Muscle of back (tissue), 11 donors: Measurements from ENCODE around the gene FAM180A. TPM values are rescaled to one million over a fixed set of nuclear protein-coding genes. Genes with fewer than 3 reads are reported as not detected.
"Not testable (repeated sequence)": the region's sequence is repeated elsewhere in the genome, so short reads cannot be mapped to it uniquely, and the experiment has no call there.

Experiments
- DNase-seq, 3 donors: peaks; one replicate each; pipeline versions ENCODE4 v3.0.0 to v3.0.0-alpha.2; 2013
- polyA plus RNA-seq, 10 donors: library from polyadenylated mRNA; unstranded; fragments of 120-200 nt; gene quantifications; one replicate each; pipeline ENCODE4 v1.2.1, GENCODE V29; 2013; ENCODE audit not compliant: insufficient read length in 10 of 10

The FAM180A gene
- polyA plus RNA-seq, 10 donors: 0.13 to 1.1 (median 0.56) TPM; not detected in 3

DNA sequence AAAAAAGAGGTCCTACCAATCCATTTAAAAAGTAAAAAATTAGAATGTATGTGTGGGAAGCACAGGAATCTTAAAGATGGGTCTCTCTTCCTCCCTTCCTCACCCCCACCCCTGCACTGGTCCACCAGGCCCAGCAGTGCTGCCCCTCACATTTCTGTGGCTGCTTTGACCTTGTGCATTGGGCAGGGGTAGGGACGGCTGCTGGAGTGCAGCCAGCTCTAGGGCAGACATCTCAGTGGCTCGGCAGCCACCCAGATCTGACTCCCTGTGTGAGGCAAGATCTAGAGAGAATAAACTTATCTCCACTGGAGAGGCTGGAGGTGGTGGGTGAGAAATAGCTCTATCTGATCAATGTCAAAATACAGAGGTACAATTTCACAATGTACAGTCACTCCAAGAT lies 6.7 kb downstream of the FAM180A start:
- no peak for DNase-seq

DNA sequence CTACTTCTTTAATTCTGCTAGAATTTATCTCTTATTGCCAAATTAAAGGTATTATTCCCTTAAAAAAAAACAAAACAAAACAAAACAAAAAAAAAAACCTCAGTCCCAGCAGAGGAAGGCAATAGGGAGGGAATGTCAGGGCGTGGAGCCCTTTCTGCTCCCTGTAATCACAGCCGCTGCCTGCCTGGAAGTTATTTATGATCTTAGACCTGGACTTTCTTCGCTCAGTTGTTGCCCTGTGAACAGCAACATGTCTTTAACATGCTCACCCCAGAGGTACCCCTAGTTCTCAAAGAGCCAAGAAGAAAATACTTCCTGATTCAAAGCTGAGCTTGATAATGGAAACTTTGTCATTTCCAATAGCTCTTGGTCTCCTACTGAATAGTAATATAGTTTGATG lies 7.7 kb downstream of the FAM180A start:
- no peak for DNase-seq

DNA sequence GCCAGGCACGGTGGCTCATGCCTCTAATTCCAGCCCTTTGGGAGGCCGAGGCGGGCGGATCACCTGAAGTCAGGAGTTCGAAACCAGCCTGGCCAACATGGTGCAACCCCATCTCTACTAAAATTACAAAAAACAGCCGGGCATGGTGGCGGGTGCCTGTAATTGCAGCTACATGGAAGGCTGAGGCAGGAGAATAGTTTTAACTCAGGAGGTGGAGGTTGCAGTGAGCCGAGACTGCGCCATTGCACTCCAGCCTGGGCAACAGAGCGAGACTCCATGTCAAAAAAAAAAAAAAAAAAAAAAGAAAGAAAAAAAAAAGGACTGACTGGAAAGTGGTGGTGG lies 11.3 kb downstream of the FAM180A start:
- not testable (repeated sequence) for DNase-seq

DNA sequence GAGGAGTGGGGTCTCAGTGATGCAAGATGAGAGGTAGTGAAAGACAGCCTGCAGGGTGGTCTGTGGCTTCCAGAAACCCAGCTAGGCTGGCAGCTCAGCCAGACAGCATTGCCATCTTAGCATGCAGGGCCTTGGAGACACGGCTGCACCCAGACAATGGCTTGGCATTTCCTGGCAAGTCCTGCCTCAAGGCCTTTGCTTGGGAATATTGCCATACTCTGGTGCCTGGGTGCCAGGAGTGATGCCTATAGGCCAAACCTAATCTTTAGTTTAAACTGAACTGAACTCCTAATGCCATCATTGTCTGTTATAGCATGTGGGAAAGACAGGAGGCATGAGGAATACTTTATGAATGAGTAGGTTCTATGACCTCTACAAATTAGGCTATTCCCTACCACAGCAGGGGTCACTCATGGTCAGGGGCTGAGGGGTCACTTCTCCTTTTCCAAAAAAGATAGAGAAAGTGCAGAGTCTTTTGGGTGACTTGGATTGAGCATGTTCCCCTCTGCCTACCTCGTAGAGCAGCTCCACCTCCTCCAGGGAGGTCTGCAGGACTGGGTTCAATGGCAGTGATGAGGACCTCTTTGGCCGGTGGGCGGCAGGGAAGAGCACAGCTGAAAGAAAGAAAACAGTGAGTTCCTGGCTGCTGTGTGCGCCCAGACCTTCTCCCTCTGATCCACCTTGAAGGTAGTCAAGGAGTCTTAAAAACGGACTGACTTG lies 11.9 kb downstream of the FAM180A start:
- DNase-seq: no peak

DNA sequence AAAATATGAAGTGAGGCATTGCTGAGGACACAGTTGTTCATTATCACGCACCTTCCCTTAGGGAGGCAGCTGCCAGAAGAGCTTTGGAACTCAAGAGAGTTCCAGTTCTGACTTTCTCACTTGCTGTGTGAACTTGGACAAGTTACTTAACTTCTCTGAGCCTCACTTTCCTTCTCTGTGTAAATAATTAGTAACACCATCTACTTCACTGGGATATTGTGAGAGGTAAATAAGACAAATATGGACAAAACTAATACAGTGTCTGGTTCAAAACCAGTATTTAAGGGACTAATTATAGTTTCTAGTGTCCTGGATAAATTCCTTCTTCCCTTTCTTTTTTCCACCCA lies 14.3 kb downstream of the FAM180A start:
- no peak for DNase-seq

DNA sequence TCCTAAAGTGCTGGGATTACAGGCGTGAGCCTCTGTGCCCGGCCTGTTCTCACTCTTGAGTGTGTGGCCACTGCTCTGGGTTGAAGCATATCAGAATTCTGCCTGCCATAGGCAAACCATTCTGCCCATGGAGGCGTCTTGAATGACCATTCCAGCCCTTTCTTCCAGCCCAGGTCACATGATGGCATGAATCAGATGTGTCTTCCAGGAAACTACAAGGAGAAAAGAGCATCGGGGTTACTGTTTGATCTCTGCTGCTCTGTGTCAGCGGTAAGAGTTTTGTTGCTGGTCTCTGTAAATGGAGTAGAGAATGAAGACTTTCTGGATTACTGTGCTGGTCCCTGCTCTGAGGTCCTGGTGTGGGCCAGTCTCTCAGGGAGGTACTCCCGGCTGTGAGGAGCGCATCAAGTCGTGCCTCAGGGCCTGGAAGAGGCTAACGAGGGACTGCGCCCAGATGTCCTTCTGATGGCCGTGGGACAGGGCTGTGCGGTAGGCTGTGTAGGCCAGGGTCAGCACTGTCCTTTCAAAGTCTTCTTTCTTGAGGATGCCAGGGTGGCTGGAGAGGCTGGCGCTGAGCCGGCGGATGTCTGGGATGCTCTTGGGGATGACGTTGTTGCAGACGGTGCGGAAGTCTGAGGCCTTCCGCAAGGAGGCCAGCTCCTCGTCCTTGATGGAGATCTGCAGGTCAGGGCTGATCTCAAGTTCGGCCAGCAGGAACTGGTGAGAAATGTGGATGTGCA lies 14.8 kb downstream of the FAM180A start:
- no peak for DNase-seq

DNA sequence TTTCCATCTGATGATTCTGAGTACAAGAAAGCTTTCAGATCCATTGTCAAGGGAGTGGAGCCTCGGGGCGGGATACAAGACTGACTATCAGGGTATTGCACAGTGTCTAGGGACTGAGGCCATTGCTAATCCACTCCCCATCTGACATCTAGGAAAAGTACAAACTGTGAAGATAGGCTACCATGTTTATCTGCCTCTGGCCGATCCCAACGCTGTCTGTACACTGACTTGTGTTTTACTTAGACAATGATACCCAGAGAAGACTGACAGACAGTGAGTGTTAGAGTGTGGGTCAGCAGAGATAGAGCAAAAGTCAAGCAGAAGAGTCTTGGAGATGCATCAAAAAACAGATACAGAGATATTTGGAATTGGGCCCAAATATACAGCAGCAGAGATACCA lies 17.5 kb downstream of the FAM180A start:
- no peak for DNase-seq

DNA sequence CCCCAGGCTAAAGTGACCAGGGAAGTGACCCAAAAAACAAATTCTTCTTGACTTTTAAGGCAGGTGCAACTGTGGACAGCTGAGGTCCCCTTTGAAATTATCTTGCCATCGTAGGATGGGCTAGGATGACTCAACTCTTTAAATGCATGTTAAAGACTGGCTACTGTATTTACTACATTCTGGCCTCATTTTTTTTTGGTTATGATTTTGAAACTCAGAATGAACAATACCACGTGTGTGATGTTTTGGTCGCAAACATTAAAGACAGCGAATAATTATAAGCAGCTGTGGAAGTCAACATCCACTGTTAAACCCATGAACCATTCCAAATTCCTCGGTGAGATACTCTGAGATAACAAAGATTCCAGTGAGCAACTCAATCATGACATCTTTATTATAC lies 19.4 kb downstream of the FAM180A start:
- DNase-seq: no peak

DNA sequence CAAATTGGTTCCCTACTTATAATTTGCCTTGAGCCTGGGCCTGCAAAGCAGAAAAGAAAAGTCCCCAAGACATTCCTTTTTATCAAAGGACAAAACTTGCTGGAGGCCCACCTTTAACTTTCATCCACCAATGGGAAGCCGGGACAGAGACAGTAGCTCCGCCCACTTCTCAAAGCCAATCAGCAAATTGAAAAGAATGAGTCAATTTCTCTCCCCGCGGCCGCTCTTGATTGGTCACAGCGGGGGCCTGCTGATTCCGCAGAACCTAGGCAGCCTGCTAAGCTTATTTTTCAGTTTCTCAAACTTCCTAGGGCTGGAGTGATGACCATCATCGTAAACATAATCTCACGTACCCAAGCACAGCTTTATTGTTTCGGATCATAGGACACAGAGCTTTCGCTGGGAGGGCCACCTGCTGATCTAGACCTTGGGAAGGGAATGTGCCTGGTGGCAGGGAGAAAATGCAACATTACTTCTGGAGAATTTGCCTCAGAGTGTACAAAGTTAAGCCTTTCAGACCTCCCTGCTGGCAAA lies 20.4 kb downstream of the FAM180A start, which contains the start of gene SLC13A4:
TSS of gene SLC13A4 (minus strand) at position 51 of the 534 bp plus-strand sequence. CDS start 690 bp downstream, outside the sequence.
- no peak for DNase-seq

DNA sequence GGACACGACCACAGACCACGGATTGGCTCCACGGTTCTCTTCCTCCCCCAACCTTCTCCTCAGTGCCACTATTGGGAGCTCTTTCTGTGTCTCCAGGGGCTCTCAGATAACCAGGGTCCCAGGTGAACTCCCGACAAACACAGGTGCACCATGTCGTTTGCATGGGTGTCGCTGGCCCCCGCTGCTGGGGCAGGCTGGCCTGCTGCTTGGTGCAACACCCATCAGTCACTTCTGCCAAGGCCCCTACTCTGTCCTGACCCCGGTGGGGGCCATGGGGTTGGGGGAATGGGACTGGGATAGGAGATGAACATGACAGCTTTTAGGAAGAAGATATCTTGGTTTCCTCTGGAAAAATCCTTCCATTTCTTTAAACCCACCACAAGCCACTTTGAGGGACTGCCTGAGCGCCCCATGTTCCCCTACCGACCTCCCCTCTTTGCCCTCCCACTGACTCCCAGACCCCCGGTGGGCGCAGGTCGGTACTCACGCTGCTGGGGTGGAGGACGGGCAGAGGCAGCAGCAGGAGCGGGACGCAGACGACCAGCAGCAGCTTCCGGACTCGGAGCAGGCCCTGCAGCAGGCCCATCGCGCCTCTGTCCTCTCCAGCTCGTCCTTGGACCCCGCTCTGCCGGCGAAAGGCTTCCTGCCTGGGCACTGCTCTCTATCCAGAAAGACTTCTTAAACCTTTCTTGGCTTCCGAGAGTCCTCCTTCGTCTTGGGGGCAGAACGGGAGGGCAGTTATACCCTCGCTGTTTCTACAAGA lies 21.5 kb downstream of the FAM180A start:
- DNase-seq: no peak

DNA sequence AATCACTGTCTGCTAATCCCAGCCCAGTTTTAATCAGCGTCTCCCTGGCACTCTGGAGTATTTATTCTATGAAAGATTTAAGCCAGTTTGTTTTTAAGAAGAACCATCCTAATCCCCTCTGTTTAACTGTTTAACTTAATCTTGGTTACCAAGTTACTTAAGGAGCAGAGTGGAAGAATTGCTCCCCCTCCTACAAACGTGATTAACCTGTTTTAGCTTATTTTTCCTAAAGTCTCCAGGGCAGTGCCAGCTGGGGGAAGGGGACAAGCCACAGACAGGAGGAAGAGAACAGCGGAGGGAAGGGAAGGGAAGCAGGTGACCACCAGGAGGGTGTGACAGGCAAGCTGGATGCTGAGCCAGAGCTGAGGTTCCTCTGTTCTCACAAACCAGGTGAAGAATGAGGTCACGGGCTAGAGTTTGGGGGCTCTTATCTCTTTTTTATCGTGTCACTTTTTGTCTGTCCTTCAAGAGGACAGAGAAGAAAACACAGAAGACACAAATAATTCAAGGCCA lies 22.3 kb downstream of the FAM180A start:
- no peak for DNase-seq

DNA sequence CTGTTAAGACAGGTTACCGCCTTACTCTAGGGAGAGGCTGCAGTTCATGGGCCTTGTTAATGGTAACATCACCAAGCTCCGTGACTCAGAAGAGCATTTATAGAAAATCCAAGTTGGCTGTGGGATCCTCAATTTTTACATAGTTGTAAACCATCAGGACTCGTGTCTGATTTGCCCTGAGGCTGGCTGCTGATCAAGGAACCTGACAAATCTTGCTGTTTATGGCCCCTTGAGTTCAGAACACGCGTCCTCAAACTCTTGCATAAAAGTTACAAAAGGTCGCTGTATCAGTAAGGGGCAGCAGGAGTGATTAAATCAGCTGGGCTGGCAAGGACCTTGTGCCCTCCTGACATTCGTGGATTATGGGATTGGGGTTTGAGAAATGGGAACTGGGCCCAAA lies 25.2 kb downstream of the FAM180A start:
- DNase-seq: no peak

DNA sequence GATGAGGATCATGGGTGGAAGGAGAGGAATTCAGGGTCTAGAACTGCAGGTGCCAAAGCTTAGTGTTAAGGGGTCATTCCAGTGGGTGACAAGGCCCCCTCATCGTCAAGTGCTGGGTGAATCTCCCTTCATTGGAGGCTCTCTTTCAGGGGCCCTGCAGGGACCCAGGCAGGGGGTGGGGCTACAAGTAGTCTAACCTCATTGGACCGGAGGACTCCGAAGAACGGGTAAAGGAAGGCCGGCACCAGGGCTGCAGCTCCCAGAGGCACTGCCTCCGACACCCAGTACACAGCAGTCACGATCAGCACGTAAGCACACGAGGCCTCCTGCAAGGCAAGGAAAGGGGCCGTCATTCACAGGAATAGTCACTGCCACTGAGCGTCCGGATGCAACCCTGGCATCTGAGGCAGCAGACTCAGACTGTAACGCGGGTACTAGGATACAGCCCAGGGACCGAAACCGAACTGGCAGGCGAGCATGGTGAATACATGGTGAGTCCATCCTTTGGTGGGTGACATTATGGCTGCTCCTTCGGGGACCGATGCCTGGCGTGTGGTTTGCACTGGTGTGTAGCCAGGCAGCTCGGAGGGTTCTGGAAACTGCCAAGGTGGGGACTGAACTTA lies 27.3 kb downstream of the FAM180A start:
- DNase-seq: no peak

DNA sequence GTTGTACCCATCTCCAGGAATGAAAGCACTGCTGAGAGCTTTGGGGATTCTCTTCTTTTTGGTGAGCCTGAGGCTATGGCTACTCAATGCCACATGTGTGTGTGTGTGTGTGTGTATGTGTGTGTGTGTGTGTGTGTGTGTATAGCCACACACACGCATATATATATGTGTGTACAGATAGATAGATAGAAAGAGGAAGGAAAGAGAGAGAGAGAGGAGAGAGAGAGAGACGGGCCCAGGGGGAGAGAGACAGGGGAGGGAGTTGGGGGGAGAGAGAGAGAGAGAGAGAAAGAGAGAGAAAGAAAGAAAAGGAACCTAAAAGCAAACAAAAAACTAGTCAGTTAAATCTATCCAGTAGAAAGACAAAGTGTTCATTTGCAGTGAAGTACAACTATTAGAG lies 28.9 kb downstream of the FAM180A start:
- no peak for DNase-seq

DNA sequence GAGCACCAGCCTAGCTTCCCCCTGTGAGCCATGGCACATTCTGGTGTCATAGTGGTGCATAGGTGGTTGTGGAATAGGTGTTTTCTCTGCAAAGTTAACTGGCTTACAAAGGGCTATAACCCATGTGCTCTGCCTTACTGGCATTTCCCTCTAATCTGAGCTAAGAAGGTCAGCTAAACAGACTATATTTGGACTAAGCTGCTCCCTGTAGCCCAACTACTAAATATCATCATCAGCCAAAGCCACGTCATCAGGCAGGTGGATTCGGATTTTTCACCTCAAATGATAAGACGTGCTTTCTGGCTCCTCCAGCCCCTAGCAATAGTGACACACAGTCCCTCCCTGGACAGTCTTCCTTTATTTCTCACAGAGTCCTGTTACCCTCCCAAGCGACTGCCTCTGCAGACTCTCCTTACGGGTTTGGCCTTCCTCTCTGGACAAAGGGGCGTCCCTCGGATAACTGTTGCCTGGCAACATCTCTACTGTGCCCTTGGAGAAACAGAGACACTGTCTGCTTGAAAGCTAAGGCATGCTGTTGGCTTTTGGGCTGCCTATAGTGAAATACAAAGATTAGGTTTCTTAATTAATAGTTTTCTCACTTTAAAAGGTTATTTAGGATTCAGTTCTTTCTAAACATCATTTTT lies 29.7 kb downstream of the FAM180A start:
- no peak for DNase-seq

DNA sequence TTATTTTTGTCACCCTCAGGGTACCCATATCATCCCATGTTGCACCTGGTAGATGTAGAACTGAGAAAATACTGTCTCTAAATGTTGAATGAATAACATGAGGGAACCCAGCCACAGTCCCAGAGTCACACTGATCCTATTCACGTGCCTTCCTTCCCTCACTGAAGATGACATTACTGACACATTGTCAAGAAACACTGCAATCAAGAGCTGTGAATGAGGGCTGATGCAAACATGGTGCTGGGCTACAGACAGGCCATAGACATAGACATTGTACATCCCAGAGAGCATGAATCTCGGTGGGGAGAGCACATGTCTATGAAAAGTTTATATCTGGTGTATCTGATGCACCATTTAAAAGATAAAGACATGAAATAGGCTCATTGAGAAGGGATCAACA lies 30.4 kb downstream of the FAM180A start:
- no peak for DNase-seq

DNA sequence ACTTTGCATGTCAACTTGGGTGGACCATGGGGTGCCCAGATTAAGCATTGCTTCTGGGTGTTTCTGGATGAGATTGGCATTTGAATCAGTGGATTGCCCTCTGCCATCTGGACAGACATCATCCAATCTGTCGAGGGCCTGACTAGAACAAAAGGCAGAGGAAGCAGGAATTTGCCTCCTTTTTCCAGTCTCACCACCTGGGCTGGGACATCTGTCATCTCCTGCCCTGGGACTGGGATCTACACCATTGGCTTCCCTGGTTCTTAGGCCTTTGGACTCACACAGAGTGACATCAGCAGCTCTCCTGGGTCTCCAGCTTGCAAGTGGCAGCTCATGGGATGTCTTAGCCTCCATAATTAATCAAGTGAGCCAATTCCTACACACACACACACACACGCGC lies 30.9 kb downstream of the FAM180A start:
- DNase-seq: no peak

DNA sequence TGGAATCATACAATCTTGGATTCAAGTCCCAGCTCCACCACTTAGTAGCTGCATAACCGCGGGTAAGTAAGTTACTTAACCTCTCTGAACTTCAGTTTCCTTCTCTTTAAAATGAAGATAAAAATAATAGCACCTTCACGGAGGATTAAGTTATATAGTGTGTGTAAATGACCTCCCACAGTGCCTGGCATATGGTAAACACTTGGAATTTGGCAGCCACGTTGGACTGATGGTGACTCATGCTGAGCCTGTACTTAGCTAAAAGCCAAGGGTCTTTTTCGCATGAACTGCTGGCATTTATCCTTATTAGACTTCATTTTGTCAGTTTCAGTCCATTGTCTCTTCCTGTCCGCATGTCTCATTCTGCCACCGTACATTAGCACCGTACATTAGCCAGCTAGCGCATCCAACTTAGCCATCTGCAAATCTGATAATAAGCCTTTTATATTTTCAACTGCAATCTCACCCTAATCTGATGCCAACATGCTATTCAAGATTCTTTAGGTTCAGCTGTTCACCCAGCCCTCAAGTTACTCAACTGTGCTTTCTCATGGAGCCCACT lies 31.9 kb downstream of the FAM180A start:
- peak; percentile 17 to 66 (median 36) for DNase-seq

DNA sequence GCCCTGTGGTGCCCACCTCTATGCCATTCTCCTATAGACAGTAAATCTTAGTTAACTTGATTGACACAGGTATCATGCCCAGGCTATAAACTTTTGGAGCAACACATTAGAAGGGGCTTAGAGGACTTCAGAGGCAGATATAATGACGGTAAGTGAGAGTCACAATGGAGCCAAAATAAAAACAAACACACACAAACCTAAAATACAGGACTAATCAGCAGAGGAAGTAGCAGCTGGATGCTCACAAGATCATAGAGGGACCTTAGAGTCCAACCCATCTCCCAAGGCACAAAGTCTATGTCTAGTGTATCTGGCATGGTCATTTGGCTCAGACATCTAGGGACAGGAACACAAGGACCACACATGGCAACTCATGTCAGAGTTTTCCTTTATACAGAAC lies 32.9 kb downstream of the FAM180A start:
- DNase-seq: no peak

DNA sequence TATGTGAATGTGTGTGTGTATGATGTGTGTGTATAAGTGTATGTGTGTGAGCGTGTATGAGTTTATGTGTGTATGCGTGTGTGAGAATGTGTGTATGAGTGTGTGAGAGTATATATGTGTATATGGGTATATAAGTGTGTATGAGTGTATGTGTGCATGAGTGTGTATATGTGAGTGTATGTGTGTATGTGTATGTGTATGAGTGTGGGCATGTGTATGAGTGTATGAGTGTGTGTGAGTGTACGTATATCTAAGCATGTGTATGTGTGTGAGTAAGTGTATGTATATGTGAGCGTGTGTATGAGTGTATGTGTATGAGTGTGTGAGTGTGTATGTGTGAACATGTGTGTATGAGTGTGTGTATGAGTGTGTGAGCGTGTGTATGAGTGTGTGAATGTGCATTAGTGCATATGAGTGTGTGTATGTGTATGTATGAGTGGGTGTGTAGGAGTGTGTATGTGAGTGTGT lies 33.5 kb downstream of the FAM180A start:
- no peak for DNase-seq

DNA sequence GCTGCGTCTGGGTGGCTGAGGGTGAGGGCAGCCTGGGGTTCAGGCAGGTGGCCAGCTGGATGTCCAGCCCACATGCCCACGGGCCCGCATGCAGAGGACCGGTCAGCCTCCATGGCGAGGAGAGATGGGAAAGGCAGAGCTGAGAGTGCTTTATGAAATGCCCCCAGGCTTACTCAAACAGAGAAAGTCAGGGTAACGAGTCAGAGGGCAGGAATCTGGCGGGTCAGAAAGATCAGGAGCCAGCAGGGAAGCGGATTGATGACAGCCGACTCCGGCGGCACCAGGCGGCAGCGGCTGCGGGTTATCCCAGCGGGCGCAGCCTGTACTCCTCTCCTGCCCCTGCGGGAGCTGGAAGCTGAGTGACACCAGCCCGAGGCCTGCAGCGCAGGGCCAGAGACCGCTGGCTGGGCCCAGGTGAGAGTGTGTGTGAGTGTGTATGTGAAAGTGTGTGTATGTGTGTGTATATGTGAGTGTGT lies 34.0 kb downstream of the FAM180A start:
- no peak for DNase-seq
